ENCODE results near the gene BZW2.

BZW2 gene

DNA sequence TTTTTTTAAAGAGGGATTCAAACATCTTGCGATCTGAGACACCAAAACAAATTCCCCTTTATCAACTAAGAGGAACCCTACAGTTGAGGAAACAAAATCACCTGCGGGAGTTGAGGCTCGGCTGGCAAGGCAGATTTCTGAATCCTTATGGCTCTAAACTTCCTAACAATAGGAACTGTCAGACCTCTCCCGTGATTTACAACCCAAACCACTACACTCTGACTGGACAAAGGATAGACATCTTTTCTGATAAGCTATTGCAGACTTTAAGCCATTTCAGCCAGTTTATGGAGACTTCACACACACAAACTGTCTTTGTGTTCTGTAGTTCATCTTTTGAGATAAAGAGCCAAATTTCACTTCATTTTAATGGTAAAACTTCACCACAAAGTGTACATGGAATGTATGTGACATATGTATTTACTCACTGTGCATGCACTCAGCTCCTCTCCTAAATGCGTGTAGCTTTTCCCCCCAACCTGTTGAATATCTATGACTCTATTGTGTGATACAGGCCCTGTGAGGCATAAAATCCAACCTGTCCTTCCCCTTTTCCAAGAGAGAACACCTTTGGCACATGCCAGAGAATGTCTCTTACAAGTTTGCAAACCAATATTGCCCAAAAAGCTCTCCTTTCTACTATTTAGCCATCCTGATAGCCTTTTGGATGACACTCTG is 92.2 kb downstream of the BZW2 start:
- in situ Hi-C loops (cut with HindIII; ENCODE audit: low sequenced_read_pairs) = no loop called here
- no peak for DNase-seq (ENCODE audit: low read depth)
- H3K4me3 ChIP-seq (ENCODE audit: low read depth, low read length) = no peak overlapping the region
- TF ChIP-seq, protein P1, sequence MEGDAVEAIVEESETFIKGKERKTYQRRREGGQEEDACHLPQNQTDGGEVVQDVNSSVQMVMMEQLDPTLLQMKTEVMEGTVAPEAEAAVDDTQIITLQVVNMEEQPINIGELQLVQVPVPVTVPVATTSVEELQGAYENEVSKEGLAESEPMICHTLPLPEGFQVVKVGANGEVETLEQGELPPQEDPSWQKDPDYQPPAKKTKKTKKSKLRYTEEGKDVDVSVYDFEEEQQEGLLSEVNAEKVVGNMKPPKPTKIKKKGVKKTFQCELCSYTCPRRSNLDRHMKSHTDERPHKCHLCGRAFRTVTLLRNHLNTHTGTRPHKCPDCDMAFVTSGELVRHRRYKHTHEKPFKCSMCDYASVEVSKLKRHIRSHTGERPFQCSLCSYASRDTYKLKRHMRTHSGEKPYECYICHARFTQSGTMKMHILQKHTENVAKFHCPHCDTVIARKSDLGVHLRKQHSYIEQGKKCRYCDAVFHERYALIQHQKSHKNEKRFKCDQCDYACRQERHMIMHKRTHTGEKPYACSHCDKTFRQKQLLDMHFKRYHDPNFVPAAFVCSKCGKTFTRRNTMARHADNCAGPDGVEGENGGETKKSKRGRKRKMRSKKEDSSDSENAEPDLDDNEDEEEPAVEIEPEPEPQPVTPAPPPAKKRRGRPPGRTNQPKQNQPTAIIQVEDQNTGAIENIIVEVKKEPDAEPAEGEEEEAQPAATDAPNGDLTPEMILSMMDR (IDR thresholded peaks at IDR 0.05; ENCODE audit: low read depth, low read length, missing control alignments) = no peak

DNA sequence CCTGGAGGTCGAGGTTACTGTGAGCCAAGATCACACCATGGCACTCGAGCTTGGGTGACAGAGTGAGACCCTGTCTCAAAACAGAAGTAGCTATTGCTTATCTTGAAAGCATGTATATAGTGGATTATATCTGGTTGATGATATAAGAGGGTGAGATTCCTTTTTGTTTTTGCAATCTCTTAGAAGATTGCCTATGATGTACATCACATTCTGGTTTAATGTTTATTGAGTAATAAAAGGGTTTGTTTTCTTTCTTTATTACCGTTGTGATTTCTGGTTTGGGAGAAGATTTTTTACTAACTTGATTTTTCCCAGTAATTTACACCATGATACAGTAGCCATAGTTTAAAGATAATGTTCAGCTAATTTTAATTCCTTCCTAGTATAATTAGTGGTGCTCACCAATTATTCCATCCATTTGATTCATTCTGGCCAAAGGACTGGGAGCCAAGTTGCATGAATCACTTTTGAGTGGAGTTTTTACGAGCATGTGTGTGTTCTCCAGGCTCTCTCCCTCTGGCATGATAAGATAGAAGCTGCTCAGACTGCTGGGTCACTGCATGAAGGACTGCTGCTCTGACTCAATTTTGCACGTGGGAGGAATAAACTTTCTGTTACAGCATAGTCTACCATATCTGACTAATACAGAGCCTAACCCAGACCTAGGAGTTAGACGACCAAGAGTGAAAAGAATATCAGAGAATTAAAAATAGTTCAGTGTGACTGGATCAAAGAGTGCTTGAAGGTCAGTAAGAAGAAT is 94.1 kb downstream of the BZW2 start:
- TF ChIP-seq, protein P1 (IDR thresholded peaks at IDR 0.05; ENCODE audit: low read depth, low read length, missing control alignments) = no peak
- in situ Hi-C loops (cut with HindIII; ENCODE audit: low sequenced_read_pairs) = no loop called here
- DNase-seq (ENCODE audit: low read depth) = peak; percentile 72
- H3K4me3 ChIP-seq (ENCODE audit: low read depth, low read length) = no peak overlapping the region

DNA sequence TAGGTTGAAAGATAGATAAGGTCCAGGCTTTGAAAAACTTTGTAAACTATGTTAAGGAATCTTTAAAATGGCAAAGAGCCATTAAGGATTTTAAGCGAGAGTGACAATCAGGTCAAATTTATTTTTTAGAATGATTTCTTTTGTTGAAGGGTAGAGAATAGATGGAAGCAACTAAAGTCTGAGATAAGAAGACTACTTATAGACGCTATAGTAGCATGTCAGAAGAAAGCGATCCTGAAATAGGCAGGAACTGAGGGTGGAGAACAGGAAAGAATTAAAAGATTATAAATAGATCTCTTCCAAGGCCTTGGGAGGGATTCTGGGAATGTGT is 94.6 kb downstream of the BZW2 start:
- no peak for DNase-seq (ENCODE audit: low read depth)
- no peak overlapping the region for H3K4me3 ChIP-seq (ENCODE audit: low read depth, low read length)
- TF ChIP-seq, protein P1 (IDR thresholded peaks at IDR 0.05; ENCODE audit: low read depth, low read length, missing control alignments) = no peak
- in situ Hi-C loops (cut with HindIII; ENCODE audit: low sequenced_read_pairs) = no loop called here

DNA sequence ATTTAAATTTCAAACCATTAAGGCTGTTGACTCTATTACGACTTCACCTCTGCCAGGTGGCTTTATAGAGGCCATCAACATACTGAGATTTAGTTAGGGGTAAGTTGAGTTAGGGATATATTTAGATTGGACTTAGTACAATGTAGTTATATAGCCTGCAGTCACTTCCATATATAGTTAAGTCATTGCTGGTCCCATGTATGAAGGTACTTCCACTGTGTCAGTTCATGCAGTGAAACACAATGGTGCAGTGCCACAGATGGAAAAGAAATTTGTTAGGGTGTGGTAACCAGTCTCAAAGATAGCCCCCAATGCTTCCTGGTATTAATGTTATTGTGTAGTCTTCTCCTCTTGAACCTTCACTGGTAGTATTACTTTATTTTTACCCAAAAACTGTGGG is 95.0 kb downstream of the BZW2 start:
- no peak overlapping the region for H3K4me3 ChIP-seq (ENCODE audit: low read depth, low read length)
- in situ Hi-C loops (cut with HindIII; ENCODE audit: low sequenced_read_pairs) = no loop called here
- DNase-seq (ENCODE audit: low read depth) = no peak
- TF ChIP-seq, protein P1 (IDR thresholded peaks at IDR 0.05; ENCODE audit: low read depth, low read length, missing control alignments) = no peak

DNA sequence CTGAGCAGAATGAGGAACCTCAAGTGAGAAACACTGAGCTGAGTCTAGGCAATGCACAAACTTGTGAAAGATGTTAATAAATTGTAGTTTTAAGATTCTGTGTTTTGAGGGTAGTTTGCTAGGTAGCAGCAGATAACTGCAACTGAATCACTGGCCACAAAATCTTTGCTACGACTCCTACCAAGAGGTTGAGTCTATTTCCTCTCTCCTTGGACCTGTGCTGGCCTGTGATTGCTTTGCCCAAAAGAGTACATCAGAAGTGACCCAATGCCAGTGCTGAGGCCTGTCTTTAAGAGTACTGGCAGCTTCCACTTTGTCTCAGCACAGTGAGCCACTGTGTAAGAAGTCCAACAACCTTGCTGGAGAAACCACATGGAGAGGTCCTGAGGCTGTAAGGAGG is 95.7 kb downstream of the BZW2 start:
- H3K4me3 ChIP-seq (ENCODE audit: low read depth, low read length) = no peak overlapping the region
- in situ Hi-C loops (cut with HindIII; ENCODE audit: low sequenced_read_pairs) = no loop called here
- DNase-seq (ENCODE audit: low read depth) = no peak
- TF ChIP-seq, protein P1 (IDR thresholded peaks at IDR 0.05; ENCODE audit: low read depth, low read length, missing control alignments) = no peak

DNA sequence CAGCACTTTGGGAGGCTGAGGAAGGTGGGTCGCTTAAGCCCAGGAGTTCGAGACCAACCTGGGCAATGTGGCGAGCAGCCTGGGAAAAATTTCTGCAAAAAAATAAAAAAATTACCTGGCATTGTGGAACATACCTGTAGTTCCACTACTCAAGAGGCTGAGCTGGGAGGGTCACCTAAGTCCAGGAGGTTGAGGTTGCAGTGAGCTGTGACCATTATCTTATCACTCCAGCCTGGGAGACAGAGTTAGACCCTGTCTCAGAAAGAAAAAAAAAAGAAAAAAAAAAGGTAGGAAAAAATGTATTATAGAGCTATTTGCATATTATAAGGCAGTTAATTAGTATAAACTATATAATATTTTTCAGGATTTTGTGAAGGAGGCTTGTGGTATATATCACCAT is 96.6 kb downstream of the BZW2 start:
- in situ Hi-C loops (cut with HindIII; ENCODE audit: low sequenced_read_pairs) = no loop called here
- TF ChIP-seq, protein P1 (IDR thresholded peaks at IDR 0.05; ENCODE audit: low read depth, low read length, missing control alignments) = no peak
- DNase-seq (ENCODE audit: low read depth) = no peak
- no peak overlapping the region for H3K4me3 ChIP-seq (ENCODE audit: low read depth, low read length)

All from astrocyte of the cerebellum (primary cell).